NCI-H2227 treated with DMSO at 0.1 percent for 48 hours (cell line): ENCODE results near the gene C16orf96.

Experiments used
- DNase-seq: peaks from one replicate; lab custom pipeline; 2025; lab: John Stamatoyannopoulos, UW

The C16orf96 gene

GRCh38 chr16:4618645-4619418 is 62.7 kb downstream of the C16orf96 start:
- DNase-seq = no peak

GRCh38 chr16:4623593-4623992 is 67.5 kb downstream of the C16orf96 start:
- DNase-seq = no peak

- DNase-seq = peak; percentile 96
Measured at GRCh38 chr16:4624015-4624826, 68.1 kb downstream of the C16orf96 start, which contains the start of gene MGRN1. MGRN1 (plus strand) TSS chr16:4624826; CDS start chr16:4624961, 135 bp downstream.

- peak; percentile 49 for DNase-seq
Measured at GRCh38 chr16:4624827-4625559, 68.9 kb downstream of the C16orf96 start.

GRCh38 chr16:4625560-4626159 is 69.5 kb downstream of the C16orf96 start:
- no peak for DNase-seq

- no peak for DNase-seq
Measured at GRCh38 chr16:4626396-4626795, 70.3 kb downstream of the C16orf96 start.

GRCh38 chr16:4628283-4628682 is 72.1 kb downstream of the C16orf96 start:
- DNase-seq = no peak

- no peak for DNase-seq
Measured at GRCh38 chr16:4631444-4631843, 75.3 kb downstream of the C16orf96 start.

- DNase-seq = no peak
Measured at GRCh38 chr16:4633910-4634635, 77.9 kb downstream of the C16orf96 start.

GRCh38 chr16:4634768-4635167 is 78.6 kb downstream of the C16orf96 start:
- DNase-seq = no peak

- DNase-seq = no peak
Measured at GRCh38 chr16:4636196-4636595, 80.1 kb downstream of the C16orf96 start.

- no peak for DNase-seq
Measured at GRCh38 chr16:4637501-4638166, 81.5 kb downstream of the C16orf96 start.

- no peak for DNase-seq
Measured at GRCh38 chr16:4639899-4640509, 83.9 kb downstream of the C16orf96 start.

GRCh38 chr16:4640572-4641305 is 84.6 kb downstream of the C16orf96 start:
- no peak for DNase-seq

- no peak for DNase-seq
Measured at GRCh38 chr16:4641306-4641687, 85.2 kb downstream of the C16orf96 start.

- DNase-seq = no peak
Measured at GRCh38 chr16:4641895-4642294, 85.8 kb downstream of the C16orf96 start.

GRCh38 chr16:4646773-4647643 is 90.9 kb downstream of the C16orf96 start:
- DNase-seq = no peak

- DNase-seq = no peak
Measured at GRCh38 chr16:4647644-4647980, 91.5 kb downstream of the C16orf96 start.

- no peak for DNase-seq
Measured at GRCh38 chr16:4648917-4649316, 92.8 kb downstream of the C16orf96 start.
